Esophagus (tissue), 2 donors: Measurements from ENCODE around the gene CDK9. TPM values are rescaled to one million over a fixed set of nuclear protein-coding genes. Genes with fewer than 3 reads are reported as not detected.
A peak's percentile ranks its signal among the peaks of the same experiment; 100 is the strongest.

Experiments
- H3K27ac ChIP-seq, 2 donors: one replicate each; pipeline ENCODE4 v1.5.1; 2013; ENCODE audit warnings: low read depth in 2 of 2, mild to moderate bottlenecking in 2 of 2, inconsistent platforms in 1 of 2, low read length in 1 of 2, moderate library complexity in 1 of 2
- H3K27me3 ChIP-seq, 2 donors: one replicate each; pipeline ENCODE4 v1.6.1; 2013; ENCODE audit warnings: low read length in 2 of 2, control low read depth in 1 of 2, mild to moderate bottlenecking in 1 of 2; ENCODE audit not compliant: insufficient read depth in 2 of 2, control insufficient read depth in 1 of 2
- H3K36me3 ChIP-seq, 2 donors: one replicate each; pipeline ENCODE4 v1.6.1; 2013; ENCODE audit warnings: low read length in 1 of 2; ENCODE audit not compliant: control insufficient read depth in 2 of 2, insufficient read depth in 2 of 2
- H3K4me1 ChIP-seq, 2 donors: one replicate each; pipeline ENCODE4 v1.6.1; 2013; ENCODE audit warnings: low read length in 1 of 2; ENCODE audit not compliant: control insufficient read depth in 2 of 2, insufficient read depth in 2 of 2
- H3K4me3 ChIP-seq, 2 donors: one replicate each; pipeline ENCODE4 v1.5.1; 2013; ENCODE audit warnings: low read length in 2 of 2, mild to moderate bottlenecking in 2 of 2, low read depth in 1 of 2, moderate library complexity in 1 of 2
- H3K9me3 ChIP-seq, 2 donors: one replicate each; pipeline ENCODE4 v1.6.1; 2013; ENCODE audit warnings: mild to moderate bottlenecking in 2 of 2, low read depth in 1 of 2, low read length in 1 of 2, moderate library complexity in 1 of 2; ENCODE audit not compliant: control insufficient read depth in 2 of 2, insufficient read depth in 1 of 2
- WGBS, 2 donors: extraction: QIAGEN DNeasy Blood & Tissue Kit; methylation state at CpG; one replicate each; pipeline ENCODE4 v1.1.7; 2013; 5-methylcytosine and 5-hydroxymethylcytosine counted together
- polyA plus RNA-seq, 2 donors: library from polyadenylated mRNA; stranded (reverse); fragments of 200-250 nt; gene quantifications; one replicate each; pipeline ENCODE4 v1.2.3, GENCODE V29; 2013
- donor health status: healthy with polysubstance abuse.
- donor health status: Bipolar disorder and iron deficiency.

Gene CDK9
- polyA plus RNA-seq, 2 donors, result 34.2 to 44.2 TPM

DNA sequence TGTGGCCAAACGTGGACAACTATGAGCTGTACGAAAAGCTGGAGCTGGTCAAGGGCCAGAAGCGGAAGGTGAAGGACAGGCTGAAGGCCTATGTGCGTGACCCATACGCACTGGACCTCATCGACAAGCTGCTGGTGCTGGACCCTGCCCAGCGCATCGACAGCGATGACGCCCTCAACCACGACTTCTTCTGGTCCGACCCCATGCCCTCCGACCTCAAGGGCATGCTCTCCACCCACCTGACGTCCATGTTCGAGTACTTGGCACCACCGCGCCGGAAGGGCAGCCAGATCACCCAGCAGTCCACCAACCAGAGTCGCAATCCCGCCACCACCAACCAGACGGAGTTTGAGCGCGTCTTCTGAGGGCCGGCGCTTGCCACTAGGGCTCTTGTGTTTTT is 3.3 kb downstream of the CDK9 start:
- peaks cover 0 to 4% of the 10 kb centered on the region in 2 donors for H3K4me1 ChIP-seq
- H3K9me3 ChIP-seq, result no peaks in the 10 kb centered on the region
- peaks cover 13 to 27% of the 10 kb centered on the region in 2 donors for H3K36me3 ChIP-seq
- no peak overlapping the region for H3K4me3 ChIP-seq
- WGBS, 2 donors, result 81 to 87% methylated on average over 25 of the region's 25 CpGs
- no peaks in the 10 kb centered on the region for H3K27me3 ChIP-seq
- no peak overlapping the region for H3K27ac ChIP-seq

DNA sequence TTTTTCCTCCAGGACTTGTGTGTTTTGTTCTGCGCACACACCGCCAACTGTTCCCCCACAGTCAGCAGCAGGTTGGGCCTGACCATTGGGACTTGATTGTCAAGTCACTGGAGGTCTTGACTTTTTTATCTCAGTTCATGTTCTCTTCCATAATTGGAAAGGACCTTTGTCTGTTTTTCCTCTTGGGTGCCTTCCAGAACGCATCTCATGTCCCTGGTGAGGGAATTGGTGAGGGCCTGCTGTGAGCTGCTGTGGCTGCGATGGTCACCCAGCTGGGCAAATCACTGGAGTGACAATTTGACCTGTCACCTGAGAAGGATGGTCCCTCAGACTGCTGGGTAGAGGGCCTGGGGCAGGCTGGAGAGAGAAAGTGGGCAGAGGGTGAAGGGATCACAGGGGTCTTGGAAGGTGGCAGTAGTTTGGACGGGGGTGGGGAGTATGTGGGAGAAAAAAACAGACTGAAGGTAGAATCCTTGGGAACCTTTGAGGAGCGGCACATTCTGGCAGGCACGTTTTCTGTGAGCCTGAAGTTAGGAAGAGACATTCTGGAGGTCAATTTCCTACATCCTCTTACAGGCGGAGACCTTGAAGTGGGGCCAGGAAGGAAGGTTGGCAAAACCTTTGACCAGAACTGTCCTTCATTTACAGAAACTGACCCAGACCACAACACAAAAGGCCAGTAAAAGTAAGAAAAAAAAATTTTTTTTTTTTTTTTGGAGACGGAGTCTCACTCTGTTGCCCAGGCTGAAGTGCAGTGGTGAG is 4.4 kb downstream of the CDK9 start:
- Histone ChIP-seq H3K4me3 (no peak overlapping the region), H3K27me3 (no peaks in the 10 kb centered on the region), H3K27ac (no peak overlapping the region), H3K36me3 (peaks cover 13 to 27% of the 10 kb centered on the region in 2 donors), H3K4me1 (peaks cover 0 to 7% of the 10 kb centered on the region in 2 donors), H3K9me3 (no peaks in the 10 kb centered on the region)
- 82 to 86% methylated on average over 9 of the region's 9 CpGs for WGBS, 2 donors

DNA sequence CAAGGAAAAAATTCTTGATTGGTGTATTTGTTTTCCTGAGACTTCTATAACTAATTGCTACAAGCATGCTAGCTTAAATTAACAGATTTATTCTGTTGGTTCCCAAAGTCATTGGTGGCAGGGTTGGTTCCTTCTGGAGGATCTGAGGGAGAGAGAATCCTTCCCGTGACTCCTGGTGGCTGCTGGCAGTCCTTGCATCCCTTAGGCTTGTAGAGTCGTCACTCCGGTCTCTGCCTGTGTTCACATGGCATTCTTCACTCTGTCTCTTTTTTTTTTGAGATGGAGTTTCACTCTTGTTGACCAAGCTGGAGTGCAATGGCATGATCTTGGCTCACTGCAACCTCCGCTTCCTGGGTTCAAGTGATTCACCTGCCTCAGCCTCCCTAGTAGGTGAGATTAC is 5.3 kb downstream of the CDK9 start:
- WGBS, 2 donors, result 83 to 85% methylated on average over 4 of the region's 4 CpGs
- no peaks in the 10 kb centered on the region for H3K9me3 ChIP-seq
- H3K4me1 ChIP-seq, result peaks cover 0 to 7% of the 10 kb centered on the region in 2 donors
- no peak overlapping the region for H3K4me3 ChIP-seq
- H3K27me3 ChIP-seq, result no peaks in the 10 kb centered on the region
- peaks cover 13 to 27% of the 10 kb centered on the region in 2 donors for H3K36me3 ChIP-seq
- H3K27ac ChIP-seq, result no peak overlapping the region

- 74 to 80% methylated on average over 7 of the region's 7 CpGs for WGBS, 2 donors
- Histone ChIP-seq H3K9me3 (no peaks in the 10 kb centered on the region), H3K36me3 (peaks cover 13 to 27% of the 10 kb centered on the region in 2 donors), H3K4me1 (peaks cover 0 to 13% of the 10 kb centered on the region in 2 donors), H3K27ac (no peak overlapping the region), H3K4me3 (no peak overlapping the region), H3K27me3 (no peaks in the 10 kb centered on the region)
These were observed 6.7 kb downstream of the CDK9 start for GRCh38 chr9:127792417-127793031.

DNA sequence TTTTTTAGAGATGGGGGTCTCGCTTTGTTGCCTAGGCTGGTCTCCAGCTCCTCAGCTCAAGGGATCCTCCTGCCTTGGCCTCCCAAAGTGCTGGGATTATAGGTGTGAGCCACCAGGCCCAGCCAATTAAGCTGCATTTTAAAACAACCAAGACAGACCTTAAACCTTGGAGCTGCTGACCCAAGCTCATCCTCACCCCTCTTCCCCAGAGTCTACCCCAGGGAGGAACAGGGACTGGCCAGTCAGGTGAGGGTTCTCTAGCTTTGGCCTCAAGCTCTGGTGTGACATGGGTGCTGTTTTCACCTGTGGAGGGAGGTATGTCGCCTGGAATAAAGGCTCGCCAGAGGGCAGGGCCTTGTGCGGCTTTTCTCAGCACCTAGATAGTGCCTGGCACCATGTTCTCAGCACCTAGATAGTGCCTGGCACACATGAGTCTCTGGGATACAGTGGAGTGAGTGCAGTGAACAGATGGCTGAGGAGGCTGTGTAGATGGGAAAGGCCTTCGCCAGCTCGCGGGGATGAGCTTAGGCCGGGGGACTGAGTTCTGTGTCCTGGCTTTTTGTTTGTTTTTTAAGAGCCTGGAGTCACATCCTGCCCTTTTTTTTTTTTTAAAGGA is 7.4 kb downstream of the CDK9 start:
- H3K4me3 ChIP-seq, result no peak overlapping the region
- H3K9me3 ChIP-seq, result no peaks in the 10 kb centered on the region
- peak overlapping the region in 1 of 2 donors; percentile 26 for H3K27ac ChIP-seq
- peaks cover 11 to 20% of the 10 kb centered on the region in 2 donors for H3K36me3 ChIP-seq
- no peaks in the 10 kb centered on the region for H3K27me3 ChIP-seq
- WGBS, 2 donors, result 70 to 79% methylated on average over 8 of the region's 8 CpGs
- peaks cover 0 to 13% of the 10 kb centered on the region in 2 donors for H3K4me1 ChIP-seq

GRCh38 chr9:127794001-127794791 is 8.4 kb downstream of the CDK9 start:
- WGBS, 2 donors, result 62 to 63% methylated on average over 14 of the region's 14 CpGs
- peaks cover 7 to 10% of the 10 kb centered on the region in 2 donors for H3K36me3 ChIP-seq
- H3K27me3 ChIP-seq, result no peaks in the 10 kb centered on the region
- no peak overlapping the region for H3K4me3 ChIP-seq
- H3K27ac ChIP-seq, result peak overlapping the region; percentile 36 to 70
- peaks cover 0 to 13% of the 10 kb centered on the region in 2 donors for H3K4me1 ChIP-seq
- no peaks in the 10 kb centered on the region for H3K9me3 ChIP-seq

DNA sequence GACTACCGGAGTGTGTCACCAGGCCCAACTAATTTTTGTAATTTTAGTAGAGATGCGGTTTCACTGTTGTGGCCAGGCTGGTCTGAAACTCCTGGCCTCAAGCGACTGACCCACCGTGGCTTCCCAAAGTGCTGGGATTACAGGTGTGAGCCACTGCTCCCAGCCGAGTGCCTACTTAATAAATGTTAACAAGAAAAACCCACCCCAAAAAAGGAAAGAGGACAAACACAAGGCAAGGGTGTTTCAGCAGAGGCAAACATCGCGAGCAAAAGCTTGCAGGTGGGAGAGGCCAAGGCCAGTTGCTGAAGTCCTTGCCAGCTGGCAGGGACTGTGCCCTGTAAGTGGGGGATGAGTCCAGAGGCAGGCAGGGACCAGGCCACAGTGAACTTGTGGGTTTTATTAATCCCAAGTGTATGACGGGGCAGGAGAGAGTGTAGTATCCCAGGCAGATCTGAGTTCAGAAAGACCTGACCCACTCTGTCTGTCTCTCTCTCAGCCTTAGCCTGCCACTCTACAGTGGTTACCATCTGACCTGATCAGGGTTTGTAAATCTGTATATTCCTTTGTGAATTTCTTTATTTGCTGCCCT is 10.5 kb downstream of the CDK9 start:
- WGBS, 2 donors, result 43 to 47% methylated on average over 8 of the region's 8 CpGs
- Histone ChIP-seq H3K27me3 (no peaks in the 10 kb centered on the region), H3K4me3 (no peak overlapping the region), H3K36me3 (no peaks in the 10 kb centered on the region), H3K9me3 (no peaks in the 10 kb centered on the region), H3K4me1 (peaks cover 0 to 13% of the 10 kb centered on the region in 2 donors), H3K27ac (peak overlapping the region in 1 of 2 donors; percentile 22)

GRCh38 chr9:127796852-127797370 is 11.1 kb downstream of the CDK9 start:
- 31 to 41% methylated on average over 11 of the region's 11 CpGs for WGBS, 2 donors
- no peak overlapping the region for H3K4me3 ChIP-seq
- H3K4me1 ChIP-seq, result peaks cover 0 to 13% of the 10 kb centered on the region in 2 donors
- H3K9me3 ChIP-seq, result no peaks in the 10 kb centered on the region
- no peaks in the 10 kb centered on the region for H3K27me3 ChIP-seq
- H3K36me3 ChIP-seq, result no peaks in the 10 kb centered on the region
- H3K27ac ChIP-seq, result peak overlapping the region in 1 of 2 donors; percentile 28
